Measurements from ENCODE around the gene CHCHD3. TPM values are rescaled to one million over a fixed set of nuclear protein-coding genes. Genes with fewer than 3 reads are reported as not detected.

CHCHD3 gene
- total RNA-seq, 1 experiment from 2014 or later: 83.5 TPM

- no peak for DNase-seq
- Histone ChIP-seq H4K20me1 (ENCODE audit: insufficient read depth, low read depth, low read length) (no peaks in the 10 kb centered on the region), H3K27me3 (ENCODE audit: low read length) (no peaks in the 10 kb centered on the region), H3K9me2 (replicated peaks; ENCODE audit: insufficient read depth, low read length) (no peaks in the 10 kb centered on the region), H3K27ac (ENCODE audit: low read length) (no peak overlapping the region), H3K4me3 (ENCODE audit: low read length) (no peak overlapping the region), H3K9ac (ENCODE audit: low read length) (no peak overlapping the region), H2AFZ (ENCODE audit: low read length) (no peak overlapping the region), H3K4me2 (ENCODE audit: low read depth, low read length, poor library complexity, severe bottlenecking) (no peak overlapping the region), H3K9me3 (ENCODE audit: low read length) (no peaks in the 10 kb centered on the region), H3K79me2 (ENCODE audit: low read length) (peaks cover 93% of the 10 kb centered on the region), H3K36me3 (ENCODE audit: insufficient read depth, low read length) (peaks cover 6% of the 10 kb centered on the region), H3K4me1 (ENCODE audit: low read length) (peaks cover 11% of the 10 kb centered on the region)
Measured at GRCh38 chr7:133007961-133008360, 73.9 kb downstream of the CHCHD3 start.

DNA sequence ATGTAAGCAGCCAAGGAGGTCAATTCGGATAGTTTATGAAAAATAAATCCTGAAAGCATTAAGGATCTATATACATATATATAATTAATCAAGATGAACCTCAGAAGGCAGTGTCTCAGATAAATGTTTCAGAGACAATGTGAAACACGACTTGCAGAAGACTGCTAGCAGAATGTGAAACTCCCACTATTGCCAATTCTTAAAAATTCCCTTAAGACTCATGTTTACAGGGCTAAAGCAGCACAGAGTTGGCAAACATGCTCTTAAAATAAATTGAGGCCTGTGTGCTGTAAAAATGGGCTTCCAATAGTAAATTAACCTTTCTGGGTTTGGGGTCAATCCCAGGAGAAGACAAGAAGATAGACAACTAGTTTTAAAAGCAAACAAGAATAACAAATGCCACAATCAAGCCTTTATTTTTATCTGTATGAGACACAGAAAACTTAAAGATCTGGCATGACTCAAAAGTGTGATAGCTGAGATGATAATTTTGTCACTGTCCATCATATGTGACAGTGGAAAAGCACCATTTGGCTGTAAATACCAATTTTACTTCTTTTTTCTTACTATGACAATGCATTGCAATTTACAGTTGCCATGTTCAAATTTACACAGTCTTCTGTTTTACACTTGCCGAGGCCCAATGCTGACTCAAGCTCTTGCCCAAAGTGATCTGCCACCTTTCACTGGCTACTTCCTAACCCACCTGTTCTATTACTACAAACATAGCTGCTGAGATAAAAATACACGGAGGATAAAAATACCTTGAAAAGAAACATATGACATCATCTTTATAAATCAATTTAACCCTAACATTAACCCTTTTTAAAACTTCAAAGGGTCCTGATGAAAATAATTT, 78.6 kb downstream of the CHCHD3 start:
- H3K79me2 ChIP-seq (ENCODE audit: low read length): peaks cover 96% of the 10 kb centered on the region
- no peak overlapping the region for H3K27ac ChIP-seq (ENCODE audit: low read length)
- no peak overlapping the region for H2AFZ ChIP-seq (ENCODE audit: low read length)
- H3K9ac ChIP-seq (ENCODE audit: low read length): no peak overlapping the region
- H3K36me3 ChIP-seq (ENCODE audit: insufficient read depth, low read length): peaks cover 6% of the 10 kb centered on the region
- H3K27me3 ChIP-seq (ENCODE audit: low read length): no peaks in the 10 kb centered on the region
- peaks cover 20% of the 10 kb centered on the region for H3K4me1 ChIP-seq (ENCODE audit: low read length)
- H3K4me2 ChIP-seq (ENCODE audit: low read depth, low read length, poor library complexity, severe bottlenecking): no peak overlapping the region
- no peaks in the 10 kb centered on the region for H3K9me2 ChIP-seq (replicated peaks; ENCODE audit: insufficient read depth, low read length)
- no peak for DNase-seq
- no peak overlapping the region for H3K4me3 ChIP-seq (ENCODE audit: low read length)
- H3K9me3 ChIP-seq (ENCODE audit: low read length): no peaks in the 10 kb centered on the region
- no peaks in the 10 kb centered on the region for H4K20me1 ChIP-seq (ENCODE audit: insufficient read depth, low read depth, low read length)

GRCh38 chr7:133001727-133002126, 80.2 kb downstream of the CHCHD3 start:
- peaks cover 96% of the 10 kb centered on the region for H3K79me2 ChIP-seq (ENCODE audit: low read length)

GRCh38 chr7:132999845-133000244, 82.0 kb downstream of the CHCHD3 start:
- H3K4me1 ChIP-seq (ENCODE audit: low read length): peaks cover 20% of the 10 kb centered on the region
- H3K4me2 ChIP-seq (ENCODE audit: low read depth, low read length, poor library complexity, severe bottlenecking): no peak overlapping the region
- no peak for DNase-seq
- H2AFZ ChIP-seq (ENCODE audit: low read length): no peak overlapping the region
- no peak overlapping the region for H3K27ac ChIP-seq (ENCODE audit: low read length)
- no peaks in the 10 kb centered on the region for H4K20me1 ChIP-seq (ENCODE audit: insufficient read depth, low read depth, low read length)
- H3K36me3 ChIP-seq (ENCODE audit: insufficient read depth, low read length): no peaks in the 10 kb centered on the region
- H3K27me3 ChIP-seq (ENCODE audit: low read length): no peaks in the 10 kb centered on the region
- H3K9ac ChIP-seq (ENCODE audit: low read length): no peak overlapping the region
- peaks cover 99% of the 10 kb centered on the region for H3K79me2 ChIP-seq (ENCODE audit: low read length)
- H3K4me3 ChIP-seq (ENCODE audit: low read length): no peak overlapping the region
- no peaks in the 10 kb centered on the region for H3K9me3 ChIP-seq (ENCODE audit: low read length)
- no peaks in the 10 kb centered on the region for H3K9me2 ChIP-seq (replicated peaks; ENCODE audit: insufficient read depth, low read length)

More at GRCh38 chr7:133001727-133002126, 80.2 kb downstream of the CHCHD3 start:
- Histone ChIP-seq H3K9me2 (replicated peaks; ENCODE audit: insufficient read depth, low read length) (no peaks in the 10 kb centered on the region), H4K20me1 (ENCODE audit: insufficient read depth, low read depth, low read length) (no peaks in the 10 kb centered on the region), H3K4me3 (ENCODE audit: low read length) (no peak overlapping the region), H3K27me3 (ENCODE audit: low read length) (no peaks in the 10 kb centered on the region), H3K9ac (ENCODE audit: low read length) (no peak overlapping the region), H3K36me3 (ENCODE audit: insufficient read depth, low read length) (no peaks in the 10 kb centered on the region), H3K27ac (ENCODE audit: low read length) (no peak overlapping the region), H3K4me2 (ENCODE audit: low read depth, low read length, poor library complexity, severe bottlenecking) (no peak overlapping the region), H2AFZ (ENCODE audit: low read length) (no peak overlapping the region), H3K4me1 (ENCODE audit: low read length) (peaks cover 20% of the 10 kb centered on the region), H3K9me3 (ENCODE audit: low read length) (no peaks in the 10 kb centered on the region)
- no peak for DNase-seq

- Histone ChIP-seq H3K9ac (ENCODE audit: low read length) (no peak overlapping the region), H3K79me2 (ENCODE audit: low read length) (peaks cover 100% of the 10 kb centered on the region), H4K20me1 (ENCODE audit: insufficient read depth, low read depth, low read length) (no peaks in the 10 kb centered on the region), H2AFZ (ENCODE audit: low read length) (no peak overlapping the region), H3K27me3 (ENCODE audit: low read length) (no peaks in the 10 kb centered on the region), H3K36me3 (ENCODE audit: insufficient read depth, low read length) (no peaks in the 10 kb centered on the region), H3K27ac (ENCODE audit: low read length) (no peak overlapping the region), H3K4me1 (ENCODE audit: low read length) (peaks cover 17% of the 10 kb centered on the region), H3K4me2 (ENCODE audit: low read depth, low read length, poor library complexity, severe bottlenecking) (no peak overlapping the region), H3K9me3 (ENCODE audit: low read length) (no peaks in the 10 kb centered on the region), H3K4me3 (ENCODE audit: low read length) (no peak overlapping the region), H3K9me2 (replicated peaks; ENCODE audit: insufficient read depth, low read length) (no peaks in the 10 kb centered on the region)
- no peak for DNase-seq
Measured at GRCh38 chr7:132998763-132999162, 83.1 kb downstream of the CHCHD3 start.

DNA sequence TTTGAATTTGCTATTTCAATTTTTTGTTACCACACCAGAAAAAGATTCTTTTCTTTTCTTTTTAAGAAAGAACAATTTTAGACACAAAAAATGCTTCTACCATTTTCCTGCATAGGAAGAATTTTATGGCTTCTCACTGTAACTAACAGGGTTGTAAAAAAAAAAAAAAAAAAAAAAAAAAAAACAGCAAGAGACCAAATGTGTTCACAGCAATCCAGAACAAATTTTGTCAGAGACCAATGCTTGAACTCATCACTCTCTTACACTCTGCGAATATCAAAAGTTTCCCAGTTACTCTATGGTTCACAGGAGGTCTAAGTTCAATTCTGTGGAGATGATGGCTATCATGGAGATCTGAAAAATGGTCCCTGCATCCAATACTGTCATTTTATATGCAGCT, 84.4 kb downstream of the CHCHD3 start:
- H3K36me3 ChIP-seq (ENCODE audit: insufficient read depth, low read length): no peaks in the 10 kb centered on the region
- H3K4me3 ChIP-seq (ENCODE audit: low read length): no peak overlapping the region
- DNase-seq: no peak
- H3K9me2 ChIP-seq (replicated peaks; ENCODE audit: insufficient read depth, low read length): no peaks in the 10 kb centered on the region
- H3K27me3 ChIP-seq (ENCODE audit: low read length): no peaks in the 10 kb centered on the region
- peaks cover 100% of the 10 kb centered on the region for H3K79me2 ChIP-seq (ENCODE audit: low read length)
- H2AFZ ChIP-seq (ENCODE audit: low read length): no peak overlapping the region
- no peaks in the 10 kb centered on the region for H4K20me1 ChIP-seq (ENCODE audit: insufficient read depth, low read depth, low read length)
- H3K9ac ChIP-seq (ENCODE audit: low read length): no peak overlapping the region
- peaks cover 5% of the 10 kb centered on the region for H3K4me1 ChIP-seq (ENCODE audit: low read length)
- H3K9me3 ChIP-seq (ENCODE audit: low read length): no peaks in the 10 kb centered on the region
- H3K4me2 ChIP-seq (ENCODE audit: low read depth, low read length, poor library complexity, severe bottlenecking): no peak overlapping the region
- no peak overlapping the region for H3K27ac ChIP-seq (ENCODE audit: low read length)

DNA sequence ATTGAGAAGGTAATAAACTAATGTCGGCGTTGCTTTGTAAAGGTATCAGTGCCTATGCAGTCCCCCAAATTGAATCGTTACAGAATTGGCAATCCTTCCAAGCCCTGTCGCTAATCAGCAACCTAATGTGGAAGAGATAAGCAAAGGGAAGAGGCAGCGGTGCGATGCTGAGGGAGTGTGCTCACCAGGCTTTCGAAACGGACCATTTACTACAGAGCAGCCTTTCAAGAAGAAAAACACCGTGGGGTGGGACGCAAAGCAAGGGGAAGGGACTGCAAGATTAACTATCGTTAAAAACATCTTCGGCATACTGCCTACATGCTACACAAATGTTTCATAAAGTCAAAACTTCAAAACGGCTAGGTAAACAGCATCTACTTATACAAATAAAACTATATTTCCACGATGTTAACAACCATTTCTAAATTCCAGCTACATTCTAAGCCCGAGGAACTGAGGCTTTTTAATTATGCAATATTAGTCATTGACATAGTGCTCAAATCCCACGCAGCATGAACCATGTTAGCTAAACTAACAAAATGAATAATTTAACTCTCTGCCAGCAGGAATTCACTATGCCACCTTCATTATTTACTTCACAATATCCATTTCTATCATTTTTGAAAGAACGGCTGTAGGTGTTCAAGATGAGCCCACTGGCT, 85.2 kb downstream of the CHCHD3 start:
- Histone ChIP-seq H3K4me3 (ENCODE audit: low read length) (no peak overlapping the region), H3K27me3 (ENCODE audit: low read length) (no peaks in the 10 kb centered on the region), H3K9ac (ENCODE audit: low read length) (no peak overlapping the region), H3K79me2 (ENCODE audit: low read length) (peaks cover 100% of the 10 kb centered on the region), H3K9me2 (replicated peaks; ENCODE audit: insufficient read depth, low read length) (no peaks in the 10 kb centered on the region), H3K27ac (ENCODE audit: low read length) (no peak overlapping the region), H3K4me2 (ENCODE audit: low read depth, low read length, poor library complexity, severe bottlenecking) (no peak overlapping the region), H4K20me1 (ENCODE audit: insufficient read depth, low read depth, low read length) (no peaks in the 10 kb centered on the region), H2AFZ (ENCODE audit: low read length) (no peak overlapping the region), H3K36me3 (ENCODE audit: insufficient read depth, low read length) (no peaks in the 10 kb centered on the region), H3K9me3 (ENCODE audit: low read length) (no peaks in the 10 kb centered on the region), H3K4me1 (ENCODE audit: low read length) (no peaks in the 10 kb centered on the region)
- DNase-seq: no peak

GRCh38 chr7:132993377-132994013, 88.4 kb downstream of the CHCHD3 start:
- no peaks in the 10 kb centered on the region for H3K4me1 ChIP-seq (ENCODE audit: low read length)
- no peak for DNase-seq
- no peaks in the 10 kb centered on the region for H3K27me3 ChIP-seq (ENCODE audit: low read length)
- no peak overlapping the region for H3K4me2 ChIP-seq (ENCODE audit: low read depth, low read length, poor library complexity, severe bottlenecking)
- H2AFZ ChIP-seq (ENCODE audit: low read length): no peak overlapping the region
- peaks cover 99% of the 10 kb centered on the region for H3K79me2 ChIP-seq (ENCODE audit: low read length)
- H3K9ac ChIP-seq (ENCODE audit: low read length): no peak overlapping the region
- H3K27ac ChIP-seq (ENCODE audit: low read length): no peak overlapping the region
- no peaks in the 10 kb centered on the region for H4K20me1 ChIP-seq (ENCODE audit: insufficient read depth, low read depth, low read length)
- H3K9me2 ChIP-seq (replicated peaks; ENCODE audit: insufficient read depth, low read length): no peaks in the 10 kb centered on the region
- no peak overlapping the region for H3K4me3 ChIP-seq (ENCODE audit: low read length)
- H3K9me3 ChIP-seq (ENCODE audit: low read length): no peaks in the 10 kb centered on the region
- H3K36me3 ChIP-seq (ENCODE audit: insufficient read depth, low read length): no peaks in the 10 kb centered on the region
